Measurements from ENCODE around the gene LRRC71.

The LRRC71 gene

DNA sequence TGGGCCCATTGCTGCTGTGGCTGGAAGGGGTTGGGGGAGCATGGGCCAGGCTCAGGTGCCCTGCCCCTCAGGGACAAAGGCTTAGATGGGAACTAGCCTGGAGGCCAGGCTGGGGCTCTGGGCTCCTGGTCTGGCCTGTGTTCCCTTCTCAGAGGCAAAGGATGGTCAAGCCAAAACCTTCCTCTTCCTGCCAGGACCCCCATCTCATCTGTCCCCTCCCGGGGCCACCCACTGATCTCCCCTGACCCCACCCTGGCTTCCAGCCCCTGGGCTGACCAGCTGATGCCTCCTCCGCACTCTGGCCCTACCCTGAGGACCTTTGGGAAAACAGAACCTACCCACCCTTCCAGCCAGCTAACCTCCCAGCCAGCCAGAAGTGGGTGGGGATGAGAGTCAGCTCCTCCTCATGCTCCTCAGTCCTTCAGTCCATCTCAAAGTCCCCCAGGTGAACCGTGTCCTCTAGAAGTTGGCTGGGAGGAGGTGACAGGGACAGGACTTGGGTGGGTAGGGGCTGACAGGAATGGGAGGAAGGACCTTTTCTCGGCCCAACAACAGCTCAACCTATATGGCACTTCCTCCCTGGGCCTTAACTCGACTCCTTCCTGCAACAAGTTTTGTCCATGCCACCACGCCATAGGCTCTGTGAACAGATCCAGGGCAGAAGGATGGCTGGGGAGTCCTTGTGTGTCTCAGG is 19.4 kb upstream of the LRRC71 start:
- WGBS (ENCODE audit: extremely low coverage, insufficient coverage, low lambda C conversion rate): no CpG with 5 or more reads among the region's 6 CpGs
- no peak overlapping the region for H4K8ac ChIP-seq (ENCODE audit: low read depth, low read length)
- H3K79me1 ChIP-seq (ENCODE audit: low read length): no peaks in the 10 kb centered on the region
- no peak overlapping the region for H3K4me2 ChIP-seq (ENCODE audit: low read length)
- H2BK15ac ChIP-seq (replicated peaks; ENCODE audit: low read depth): no peak overlapping the region
- no peaks in the 10 kb centered on the region for H3K4me1 ChIP-seq (ENCODE audit: control insufficient read depth, low read depth, low read length)
- H3K79me2 ChIP-seq (ENCODE audit: control insufficient read depth, insufficient read depth, low read length): no peaks in the 10 kb centered on the region
- H3K56ac ChIP-seq (ENCODE audit: low read length): peak overlapping the region; percentile 5
- H4K5ac ChIP-seq (ENCODE audit: low read length): no peak overlapping the region
- H3K18ac ChIP-seq (ENCODE audit: low read length): no peak overlapping the region
- H3K23ac ChIP-seq (ENCODE audit: low read length): no peak overlapping the region
- no peak overlapping the region for H2BK120ac ChIP-seq (ENCODE audit: low read depth, low read length)
- no peaks in the 10 kb centered on the region for H3K36me3 ChIP-seq (ENCODE audit: control insufficient read depth, insufficient read depth, low read length)
- H2AK5ac ChIP-seq (ENCODE audit: low read length): no peak overlapping the region
- H3K27me3 ChIP-seq (ENCODE audit: insufficient read depth, low read length, poor library complexity): no peaks in the 10 kb centered on the region
- H3K27ac ChIP-seq (ENCODE audit: low read depth, low read length): no peak overlapping the region
- H2BK5ac ChIP-seq (ENCODE audit: low read length): no peak overlapping the region
- H3K9ac ChIP-seq (ENCODE audit: low read length): no peak overlapping the region
- no peak overlapping the region for H3K4me3 ChIP-seq (ENCODE audit: low read length)
- DNase-seq: no peak
- no peak overlapping the region for H3K4ac ChIP-seq (ENCODE audit: low read depth, low read length)

DNA sequence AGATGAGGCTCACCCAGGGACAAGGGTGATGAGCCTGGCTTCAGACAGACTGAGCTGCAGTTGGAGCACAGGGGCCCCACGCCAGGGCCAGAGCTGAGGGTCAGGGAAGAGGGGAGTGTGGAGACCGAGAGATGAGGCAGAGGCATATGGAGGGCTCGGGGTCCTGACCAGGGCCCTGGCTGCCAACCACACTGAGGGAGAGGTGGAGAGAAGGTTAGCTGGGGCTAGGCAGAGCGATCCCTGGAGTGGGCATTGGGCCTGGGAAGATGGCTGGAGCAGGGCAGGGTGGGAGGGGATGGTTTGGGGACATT is 18.9 kb upstream of the LRRC71 start:
- Histone ChIP-seq H3K23ac (ENCODE audit: low read length) (no peak overlapping the region), H2BK120ac (ENCODE audit: low read depth, low read length) (no peak overlapping the region), H4K8ac (ENCODE audit: low read depth, low read length) (no peak overlapping the region), H3K27me3 (ENCODE audit: insufficient read depth, low read length, poor library complexity) (no peaks in the 10 kb centered on the region), H3K36me3 (ENCODE audit: control insufficient read depth, insufficient read depth, low read length) (no peaks in the 10 kb centered on the region), H4K5ac (ENCODE audit: low read length) (no peak overlapping the region), H3K4ac (ENCODE audit: low read depth, low read length) (no peak overlapping the region), H2BK15ac (replicated peaks; ENCODE audit: low read depth) (no peak overlapping the region), H3K56ac (ENCODE audit: low read length) (peak overlapping the region; percentile 5), H2AK5ac (ENCODE audit: low read length) (no peak overlapping the region), H3K27ac (ENCODE audit: low read depth, low read length) (no peak overlapping the region), H3K79me2 (ENCODE audit: control insufficient read depth, insufficient read depth, low read length) (no peaks in the 10 kb centered on the region), H3K79me1 (ENCODE audit: low read length) (no peaks in the 10 kb centered on the region), H3K9ac (ENCODE audit: low read length) (no peak overlapping the region), H3K4me3 (ENCODE audit: low read length) (no peak overlapping the region), H3K4me1 (ENCODE audit: control insufficient read depth, low read depth, low read length) (no peaks in the 10 kb centered on the region), H3K18ac (ENCODE audit: low read length) (no peak overlapping the region), H2BK5ac (ENCODE audit: low read length) (no peak overlapping the region), H3K4me2 (ENCODE audit: low read length) (no peak overlapping the region)
- WGBS (ENCODE audit: extremely low coverage, insufficient coverage, low lambda C conversion rate): no CpG with 5 or more reads among the region's 4 CpGs
- DNase-seq: no peak

DNA sequence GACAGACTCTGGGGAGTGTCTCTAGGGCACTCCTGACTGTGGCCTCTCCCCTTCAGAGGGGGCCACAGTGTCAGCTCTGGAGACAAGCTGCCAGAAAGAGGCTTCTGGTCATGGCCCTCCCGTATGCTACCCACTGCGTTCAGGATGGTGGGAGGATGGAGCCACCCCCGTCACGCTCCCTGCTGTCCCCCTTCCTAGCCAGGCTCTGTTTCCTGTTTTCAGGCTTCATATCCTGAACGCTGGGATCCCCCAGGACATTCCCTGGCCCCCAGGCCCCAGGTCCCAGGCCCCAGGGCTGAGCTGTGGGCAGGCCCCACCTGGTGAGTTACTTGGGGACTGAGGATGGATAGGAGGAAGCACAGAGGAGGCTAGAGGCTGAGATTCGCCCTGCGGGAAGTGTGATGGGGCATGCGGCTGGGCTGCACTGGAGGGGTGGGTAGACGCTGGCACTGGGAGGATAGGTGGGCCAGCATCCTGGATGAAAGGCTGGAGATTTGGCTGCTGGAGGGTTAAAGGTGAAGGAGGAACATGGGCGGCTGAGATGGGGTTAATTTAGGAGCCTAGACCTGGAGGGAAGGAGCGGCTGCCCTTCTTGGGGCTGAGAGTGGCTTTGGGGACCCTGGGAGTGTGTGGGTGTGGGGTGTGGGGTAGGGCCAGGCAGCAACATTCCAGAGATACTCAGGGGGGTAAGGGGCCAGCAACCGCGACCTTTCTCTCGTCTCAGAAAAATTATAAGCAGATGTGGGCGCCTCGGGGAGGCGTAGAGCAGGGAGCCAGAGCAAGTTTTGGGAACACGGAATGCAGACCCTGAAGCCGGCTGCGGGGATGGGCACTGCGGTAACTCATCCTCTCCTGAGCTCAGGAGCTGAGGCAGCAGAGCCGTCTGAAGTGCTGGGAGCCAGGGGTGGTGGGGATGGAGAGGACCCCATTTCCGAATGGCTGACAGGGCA is 18.2 kb upstream of the LRRC71 start:
- no peak overlapping the region for H3K9ac ChIP-seq (ENCODE audit: low read length)
- H3K27me3 ChIP-seq (ENCODE audit: insufficient read depth, low read length, poor library complexity): no peaks in the 10 kb centered on the region
- H3K4ac ChIP-seq (ENCODE audit: low read depth, low read length): no peak overlapping the region
- no peak overlapping the region for H3K4me3 ChIP-seq (ENCODE audit: low read length)
- no peak overlapping the region for H3K23ac ChIP-seq (ENCODE audit: low read length)
- no peak overlapping the region for H4K5ac ChIP-seq (ENCODE audit: low read length)
- no peaks in the 10 kb centered on the region for H3K36me3 ChIP-seq (ENCODE audit: control insufficient read depth, insufficient read depth, low read length)
- H4K8ac ChIP-seq (ENCODE audit: low read depth, low read length): no peak overlapping the region
- no peak overlapping the region for H3K18ac ChIP-seq (ENCODE audit: low read length)
- no peak for DNase-seq
- H3K27ac ChIP-seq (ENCODE audit: low read depth, low read length): no peak overlapping the region
- H2BK120ac ChIP-seq (ENCODE audit: low read depth, low read length): no peak overlapping the region
- H2BK15ac ChIP-seq (replicated peaks; ENCODE audit: low read depth): no peak overlapping the region
- H3K4me1 ChIP-seq (ENCODE audit: control insufficient read depth, low read depth, low read length): no peaks in the 10 kb centered on the region
- H2AK5ac ChIP-seq (ENCODE audit: low read length): no peak overlapping the region
- no peak overlapping the region for H2BK5ac ChIP-seq (ENCODE audit: low read length)
- H3K4me2 ChIP-seq (ENCODE audit: low read length): no peak overlapping the region
- no peaks in the 10 kb centered on the region for H3K79me1 ChIP-seq (ENCODE audit: low read length)
- WGBS (ENCODE audit: extremely low coverage, insufficient coverage, low lambda C conversion rate): no CpG with 5 or more reads among the region's 23 CpGs
- H3K56ac ChIP-seq (ENCODE audit: low read length): no peak overlapping the region
- H3K79me2 ChIP-seq (ENCODE audit: control insufficient read depth, insufficient read depth, low read length): no peaks in the 10 kb centered on the region

GRCh38 chr1:156903328-156904091 is 16.9 kb upstream of the LRRC71 start:
- H4K5ac ChIP-seq (ENCODE audit: low read length): no peak overlapping the region
- no peaks in the 10 kb centered on the region for H3K36me3 ChIP-seq (ENCODE audit: control insufficient read depth, insufficient read depth, low read length)
- H3K27me3 ChIP-seq (ENCODE audit: insufficient read depth, low read length, poor library complexity): no peaks in the 10 kb centered on the region
- H3K4me2 ChIP-seq (ENCODE audit: low read length): no peak overlapping the region
- no CpG with 5 or more reads among the region's 15 CpGs for whole genome bisulfite sequencing (ENCODE audit: extremely low coverage, insufficient coverage, low lambda C conversion rate)
- H3K79me1 ChIP-seq (ENCODE audit: low read length): no peaks in the 10 kb centered on the region
- H3K4ac ChIP-seq (ENCODE audit: low read depth, low read length): no peak overlapping the region
- H3K4me3 ChIP-seq (ENCODE audit: low read length): no peak overlapping the region
- no peak overlapping the region for H3K23ac ChIP-seq (ENCODE audit: low read length)
- no peak overlapping the region for H3K9ac ChIP-seq (ENCODE audit: low read length)
- H2BK5ac ChIP-seq (ENCODE audit: low read length): no peak overlapping the region
- no peak overlapping the region for H3K27ac ChIP-seq (ENCODE audit: low read depth, low read length)
- no peak overlapping the region for H2BK15ac ChIP-seq (replicated peaks; ENCODE audit: low read depth)
- H3K79me2 ChIP-seq (ENCODE audit: control insufficient read depth, insufficient read depth, low read length): no peaks in the 10 kb centered on the region
- H3K18ac ChIP-seq (ENCODE audit: low read length): no peak overlapping the region
- no peak overlapping the region for H2BK120ac ChIP-seq (ENCODE audit: low read depth, low read length)
- H3K4me1 ChIP-seq (ENCODE audit: control insufficient read depth, low read depth, low read length): no peaks in the 10 kb centered on the region
- H3K56ac ChIP-seq (ENCODE audit: low read length): no peak overlapping the region
- no peak overlapping the region for H2AK5ac ChIP-seq (ENCODE audit: low read length)
- no peak for DNase-seq
- H4K8ac ChIP-seq (ENCODE audit: low read depth, low read length): no peak overlapping the region

GRCh38 chr1:156904187-156904959 is 16.1 kb upstream of the LRRC71 start:
- Histone ChIP-seq H2BK15ac (replicated peaks; ENCODE audit: low read depth) (no peak overlapping the region), H3K9ac (ENCODE audit: low read length) (no peak overlapping the region), H3K79me2 (ENCODE audit: control insufficient read depth, insufficient read depth, low read length) (no peaks in the 10 kb centered on the region), H3K36me3 (ENCODE audit: control insufficient read depth, insufficient read depth, low read length) (no peaks in the 10 kb centered on the region), H3K4me1 (ENCODE audit: control insufficient read depth, low read depth, low read length) (no peaks in the 10 kb centered on the region), H3K23ac (ENCODE audit: low read length) (no peak overlapping the region), H4K8ac (ENCODE audit: low read depth, low read length) (no peak overlapping the region), H3K27ac (ENCODE audit: low read depth, low read length) (no peak overlapping the region), H2BK120ac (ENCODE audit: low read depth, low read length) (no peak overlapping the region), H3K56ac (ENCODE audit: low read length) (no peak overlapping the region), H3K18ac (ENCODE audit: low read length) (no peak overlapping the region), H4K5ac (ENCODE audit: low read length) (no peak overlapping the region), H3K4ac (ENCODE audit: low read depth, low read length) (no peak overlapping the region), H3K79me1 (ENCODE audit: low read length) (no peaks in the 10 kb centered on the region), H2AK5ac (ENCODE audit: low read length) (no peak overlapping the region), H3K27me3 (ENCODE audit: insufficient read depth, low read length, poor library complexity) (no peaks in the 10 kb centered on the region), H3K4me3 (ENCODE audit: low read length) (no peak overlapping the region), H2BK5ac (ENCODE audit: low read length) (no peak overlapping the region), H3K4me2 (ENCODE audit: low read length) (no peak overlapping the region)
- DNase-seq: no peak
- WGBS (ENCODE audit: extremely low coverage, insufficient coverage, low lambda C conversion rate): no CpG with 5 or more reads among the region's 19 CpGs

Measured in mesendoderm (in vitro differentiated cells).